Endothelial cell of umbilical vein (primary cell): ENCODE measurements around the gene CERS6. TPM values are rescaled to one million over a fixed set of nuclear protein-coding genes. Genes with fewer than 3 reads are reported as not detected.

Experiments
- BruUV-seq: library from RNA; stranded (reverse); fragments of 400-500 nt; replicated peaks from 2 replicates; lab custom pipeline; 2021; lab: Mats Ljungman, UMichigan
- CTCF ChIA-PET: fragments of 300-600, 350-600 bp; sonication (Branson Sonifier 250); formaldehyde crosslinking; loops from one replicate; lab custom pipeline; 2021; ENCODE audit warnings: antibody characterized with exemption, inconsistent platforms; lab: Charles Lee
- POLR2A ChIA-PET: fragments of 300-600, 350-600 bp; sonication (Branson Sonifier 250); formaldehyde crosslinking; loops from one replicate; lab custom pipeline; 2021; ENCODE audit warnings: antibody characterized with exemption, inconsistent platforms; lab: Charles Lee
- DNase-seq: peaks from one replicate; pipeline ENCODE4 v3.0.0-alpha.2; 2011; ENCODE audit warnings: low read depth, low spot score
- FAIRE-seq: peaks from 2 replicates; lab custom pipeline; 2011; peaks lifted over from hg19 to GRCh38; lab: Jason Lieb, UNC
- H2AFZ ChIP-seq: 2 replicates; pipeline ENCODE4 v1.6.0; 2012; ENCODE audit warnings: low read depth, low read length, control low read depth, inconsistent platforms
- H3K27ac ChIP-seq: 2 replicates; pipeline ENCODE4 v1.5.1; 2011; ENCODE audit warnings: low read depth, mild to moderate bottlenecking, control low read depth, low read length, moderate library complexity; ENCODE audit not compliant: insufficient read depth
- H3K27me3 ChIP-seq, 2 experiments: 2 replicates each; pipeline versions ENCODE4 v1.6.0 to v1.6.1; 2011; ENCODE audit warnings: low read length in 2 of 2, mixed read lengths in 1 of 2; ENCODE audit not compliant: control insufficient read depth in 2 of 2, insufficient read depth in 2 of 2
- H3K36me3 ChIP-seq, 2 experiments: 2 replicates in 1 of 2; 3 replicates in 1 of 2; pipeline ENCODE4 v1.5.1; 2011; ENCODE audit warnings: low read length in 2 of 2, mild to moderate bottlenecking in 1 of 2, moderate library complexity in 1 of 2; ENCODE audit not compliant: control insufficient read depth in 2 of 2, insufficient read depth in 2 of 2; ENCODE audit errors: extremely low read depth in 1 of 2
- H3K4me1 ChIP-seq: 3 replicates; pipeline ENCODE4 v1.5.1; 2011; ENCODE audit warnings: mild to moderate bottlenecking, low read length; ENCODE audit not compliant: control insufficient read depth, insufficient read depth; ENCODE audit errors: extremely low read depth
- H3K4me2 ChIP-seq: 2 replicates; pipeline ENCODE4 v1.6.1; 2011; ENCODE audit warnings: low read length, control low read depth, mixed read lengths; ENCODE audit not compliant: insufficient read depth
- H3K4me3 ChIP-seq, 3 experiments: fragments of 200-600 bp in 1 of 3; sonication (generic), shearing (Covaris generic) in 1 of 3; replicated peaks in 1 of 3; 2 replicates each; pipeline ENCODE4 v1.5.1; 2011 to 2016; ENCODE audit warnings: control low read depth in 3 of 3, low read length in 3 of 3, mild to moderate bottlenecking in 2 of 3, inconsistent platforms in 1 of 3, low read depth in 1 of 3, moderate library complexity in 1 of 3; ENCODE audit not compliant: insufficient read depth in 1 of 3
- H3K79me2 ChIP-seq: 2 replicates; pipeline ENCODE4 v1.6.0; 2012; ENCODE audit warnings: low read length, inconsistent platforms; ENCODE audit not compliant: control insufficient read depth, insufficient read depth
- H3K9ac ChIP-seq: replicated peaks from 2 replicates; pipeline ENCODE3; 2011; ENCODE audit warnings: low read length, control low read depth; ENCODE audit not compliant: insufficient read depth; ENCODE audit errors: extremely low read depth
- H3K9me1 ChIP-seq: replicated peaks from 3 replicates; pipeline ENCODE4 v1.6.0; 2011; ENCODE audit warnings: mild to moderate bottlenecking, low read length; ENCODE audit not compliant: control insufficient read depth, insufficient read depth; ENCODE audit errors: extremely low read depth
- H3K9me3 ChIP-seq: replicated peaks from 2 replicates; pipeline ENCODE4 v1.5.1; 2012; ENCODE audit warnings: low read length, inconsistent platforms; ENCODE audit not compliant: control insufficient read depth, insufficient read depth
- H4K20me1 ChIP-seq: replicated peaks from 2 replicates; pipeline ENCODE3; 2011; ENCODE audit warnings: mild to moderate bottlenecking, low read length; ENCODE audit not compliant: control insufficient read depth, insufficient read depth; ENCODE audit errors: extremely low read depth
- EZH2 ChIP-seq: IDR thresholded peaks from 2 replicates; pipeline ENCODE4 v1.6.1; 2012; ENCODE audit warnings: borderline replicate concordance, low read depth, mild to moderate bottlenecking, moderate library complexity, low read length, inconsistent platforms; ENCODE audit not compliant: severe bottlenecking
- FOS ChIP-seq: IDR thresholded peaks from 2 replicates; pipeline ENCODE4 v1.6.1; 2011; ENCODE audit warnings: mild to moderate bottlenecking, low read length, moderate library complexity, borderline replicate concordance; ENCODE audit not compliant: insufficient read depth
- GATA2 ChIP-seq: IDR thresholded peaks from 2 replicates; pipeline ENCODE4 v1.7.0; 2011; ENCODE audit warnings: low read depth, mild to moderate bottlenecking, moderate library complexity, mixed read lengths, low read length; ENCODE audit not compliant: insufficient read length, insufficient read depth
- JUN ChIP-seq: IDR thresholded peaks from 2 replicates; pipeline ENCODE4 v1.6.1; 2011; ENCODE audit warnings: borderline replicate concordance, low read depth; ENCODE audit not compliant: insufficient read length, insufficient read depth
- MYC ChIP-seq: IDR thresholded peaks from one replicate; pipeline ENCODE4 v1.6.1; 2011; ENCODE audit warnings: mild to moderate bottlenecking, low read depth, low read length
- POLR2A ChIP-seq: IDR thresholded peaks from 2 replicates; pipeline ENCODE4 v1.6.1; 2012; ENCODE audit warnings: low read depth, mild to moderate bottlenecking, control low read depth, low read length
- POLR2AphosphoS5 ChIP-seq: IDR thresholded peaks from 2 replicates; pipeline ENCODE4 v1.6.1; 2012; ENCODE audit warnings: low read depth, mild to moderate bottlenecking, control low read depth, low read length, moderate library complexity; ENCODE audit not compliant: insufficient read depth
- dilution Hi-C: fragments of 300-500 bp; cut with MboI; formaldehyde crosslinking; loops from one replicate; pipeline ENCODE4 v1.15.0; 2019; ENCODE audit warnings: low sequenced_read_pairs; ENCODE audit not compliant: extremely low pct_ligation_motif_present
- intact Hi-C: fragments of 100-400 bp; cut with micrococcal nuclease; formaldehyde crosslinking; loops from one replicate; pipeline ENCODE4 v1.10.0; 2022
- polyA plus RNA-seq, 4 experiments: library from polyadenylated mRNA; depleted of rRNA in 3 of 4; stranded (reverse) in 3 of 4; unstranded in 1 of 4; fragments of >200 nt; gene quantifications; 2 replicates each; pipeline versions ENCODE4 v1.2.1 to v1.2.3, GENCODE V29; 2011 to 2012; ENCODE audit warnings: missing spikeins in 1 of 4
- total RNA-seq: library from RNA; stranded (reverse); gene quantifications from 2 replicates; pipeline ENCODE4 v1.2.3, GENCODE V29; 2021
- TF ChIP-seq, protein P1 (sequence below): IDR thresholded peaks from 2 replicates; pipeline ENCODE4 v1.6.1; 2011; ENCODE audit not compliant: insufficient read depth, insufficient read length
- TF ChIP-seq, protein P2 (sequence below), 2 donors: IDR thresholded peaks; 1 replicate in 1 of 2; 2 replicates in 1 of 2; pipeline ENCODE4 v1.5.1; 2011; ENCODE audit warnings: low read length in 2 of 2, mild to moderate bottlenecking in 2 of 2, moderate library complexity in 2 of 2, control low read depth in 1 of 2, inconsistent platforms in 1 of 2, low read depth in 1 of 2; ENCODE audit not compliant: insufficient read depth in 1 of 2; ENCODE audit errors: extremely low read depth in 1 of 2

The CERS6 gene
- total and polyA plus RNA-seq, 2 donors (not counting 3 experiments of a cell fraction or from before 2014, with no cell fraction given) = 2.7 to 11.7 TPM

DNA sequence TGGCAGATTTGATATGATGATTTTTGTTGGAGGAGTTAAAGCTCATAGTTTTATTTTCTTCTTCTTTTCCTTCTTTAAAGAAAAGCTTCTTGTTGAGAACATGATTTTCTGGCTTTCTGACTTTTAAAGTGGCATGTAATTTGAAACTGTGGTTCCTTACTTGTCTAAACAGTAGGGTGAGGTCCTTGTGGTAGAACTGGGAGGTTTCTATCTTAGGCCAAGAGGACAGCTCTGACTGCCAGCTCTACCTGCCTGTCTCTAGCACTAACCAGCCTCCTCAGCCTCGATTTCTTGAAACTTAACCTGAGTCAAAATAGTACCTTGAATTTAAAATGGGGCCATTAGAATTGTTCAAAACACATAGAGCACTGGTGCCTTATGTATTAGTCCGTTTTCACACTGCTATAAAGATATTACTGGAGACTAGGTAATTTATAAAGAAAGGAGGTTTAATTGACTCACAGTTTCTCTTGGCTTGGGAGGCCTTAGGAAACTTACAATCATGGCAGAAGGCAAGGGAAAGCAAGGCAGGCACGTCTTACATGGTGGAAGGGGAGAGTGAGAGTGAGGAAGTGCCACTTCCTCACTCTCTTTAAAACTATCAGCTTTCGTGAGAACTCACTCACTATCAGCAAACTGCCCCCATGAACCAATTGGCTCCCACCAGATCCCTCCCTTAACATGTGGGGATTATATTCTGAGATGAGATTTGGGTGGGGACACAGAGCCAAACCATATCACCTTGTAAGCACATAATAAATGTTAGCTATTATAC, 119.0 kb downstream of the CERS6 start:
- Histone ChIP-seq H4K20me1 (no peaks in the 10 kb centered on the region), H3K9ac (no peak overlapping the region), H3K9me3 (no peaks in the 10 kb centered on the region), H3K79me2 (no peaks in the 10 kb centered on the region), H3K4me3 (no peak overlapping the region), H3K27me3 (no peaks in the 10 kb centered on the region), H3K4me1 (peaks cover 7% of the 10 kb centered on the region), H2AFZ (no peak overlapping the region), H3K9me1 (no peaks in the 10 kb centered on the region), H3K27ac (no peak overlapping the region), H3K36me3 (no peaks in the 10 kb centered on the region), H3K4me2 (no peak overlapping the region)
- ChIA-PET CTCF (no interaction called here), POLR2A (no interaction called here)
- TF ChIP-seq GATA2 (no peak), POLR2AphosphoS5 (no peak), EZH2 (no peak), POLR2A (no peak), FOS (no peak), MYC (no peak), JUN (no peak)
- TF ChIP-seq, protein P1, sequence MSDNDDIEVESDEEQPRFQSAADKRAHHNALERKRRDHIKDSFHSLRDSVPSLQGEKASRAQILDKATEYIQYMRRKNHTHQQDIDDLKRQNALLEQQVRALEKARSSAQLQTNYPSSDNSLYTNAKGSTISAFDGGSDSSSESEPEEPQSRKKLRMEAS = no peak
- TF ChIP-seq, protein P2, sequence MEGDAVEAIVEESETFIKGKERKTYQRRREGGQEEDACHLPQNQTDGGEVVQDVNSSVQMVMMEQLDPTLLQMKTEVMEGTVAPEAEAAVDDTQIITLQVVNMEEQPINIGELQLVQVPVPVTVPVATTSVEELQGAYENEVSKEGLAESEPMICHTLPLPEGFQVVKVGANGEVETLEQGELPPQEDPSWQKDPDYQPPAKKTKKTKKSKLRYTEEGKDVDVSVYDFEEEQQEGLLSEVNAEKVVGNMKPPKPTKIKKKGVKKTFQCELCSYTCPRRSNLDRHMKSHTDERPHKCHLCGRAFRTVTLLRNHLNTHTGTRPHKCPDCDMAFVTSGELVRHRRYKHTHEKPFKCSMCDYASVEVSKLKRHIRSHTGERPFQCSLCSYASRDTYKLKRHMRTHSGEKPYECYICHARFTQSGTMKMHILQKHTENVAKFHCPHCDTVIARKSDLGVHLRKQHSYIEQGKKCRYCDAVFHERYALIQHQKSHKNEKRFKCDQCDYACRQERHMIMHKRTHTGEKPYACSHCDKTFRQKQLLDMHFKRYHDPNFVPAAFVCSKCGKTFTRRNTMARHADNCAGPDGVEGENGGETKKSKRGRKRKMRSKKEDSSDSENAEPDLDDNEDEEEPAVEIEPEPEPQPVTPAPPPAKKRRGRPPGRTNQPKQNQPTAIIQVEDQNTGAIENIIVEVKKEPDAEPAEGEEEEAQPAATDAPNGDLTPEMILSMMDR (IDR thresholded peaks at IDR 0.05; ENCODE audit: extremely low read depth in 1 of 2, insufficient read depth in 1 of 2, low read depth in 1 of 2, low read length in 2 of 2) = no peak
- FAIRE-seq (no peak), DNase-seq (no peak)
- dilution Hi-C loops = no loop called here
- intact Hi-C loops = no loop called here
- BruUV-seq = no TSS peak
